HepG2 (cell line): ENCODE results near the gene RSPH9. TPM values are rescaled to one million over a fixed set of nuclear protein-coding genes. Genes with fewer than 3 reads are reported as not detected.
A peak's percentile ranks its signal among the peaks of the same experiment; 100 is the strongest.

Experiments
- ADNP ChIP-seq: sonication (generic); formaldehyde crosslinking; IDR thresholded peaks from 2 replicates; pipeline ENCODE4 v1.4.0; 2020; ENCODE audit warnings: missing genetic modification reagents
- ATRX ChIP-seq: sonication (generic); formaldehyde crosslinking; IDR thresholded peaks from 2 replicates; pipeline ENCODE4 v1.4.0; 2020; ENCODE audit warnings: missing genetic modification reagents, borderline replicate concordance
- BHLHE40 ChIP-seq: IDR thresholded peaks from 2 replicates; pipeline ENCODE4 v1.6.1; 2011; ENCODE audit warnings: low read length, improper control_type of control experiment
- FOXO1 ChIP-seq: sonication (generic); formaldehyde crosslinking; IDR thresholded peaks from 2 replicates; pipeline ENCODE4 v1.4.0; 2020; ENCODE audit warnings: missing genetic modification reagents
- GATAD2A ChIP-seq: IDR thresholded peaks from 2 replicates; pipeline ENCODE4 v1.6.1; 2016
- KMT2A ChIP-seq: sonication (generic); formaldehyde crosslinking; IDR thresholded peaks from 2 replicates; pipeline ENCODE4 v1.4.0; 2020; ENCODE audit warnings: missing genetic modification reagents
- NR2F2 ChIP-seq: IDR thresholded peaks from 2 replicates; pipeline ENCODE4 v1.6.1; 2012; ENCODE audit warnings: low read depth, inconsistent platforms, borderline replicate concordance
- ONECUT2 ChIP-seq: sonication (generic); formaldehyde crosslinking; IDR thresholded peaks from 2 replicates; pipeline ENCODE4 v1.4.0; 2020; ENCODE audit warnings: missing genetic modification reagents
- RAD51 ChIP-seq: fragments of 450-650 bp; IDR thresholded peaks from 2 replicates; pipeline ENCODE4 v1.6.1; 2016; ENCODE audit warnings: borderline replicate concordance
- SALL1 ChIP-seq: sonication (generic); formaldehyde crosslinking; IDR thresholded peaks from 2 replicates; pipeline ENCODE4 v1.8.0; 2022; ENCODE audit warnings: mild to moderate bottlenecking, missing genetic modification reagents
- SOX6 ChIP-seq, 2 experiments: fragments of 450-650 bp in 1 of 2; sonication (generic) in 1 of 2; formaldehyde crosslinking in 1 of 2; IDR thresholded peaks; 2 replicates each; pipeline versions ENCODE4 v1.4.0 to v1.6.1; 2017 to 2020; ENCODE audit warnings: antibody characterized with exemption in 1 of 2, mild to moderate bottlenecking in 1 of 2, missing genetic modification reagents in 1 of 2
- SRSF9 ChIP-seq: fragments of 200-400 bp; formaldehyde crosslinking; IDR thresholded peaks from 2 replicates; pipeline ENCODE4 v1.6.1; 2018; ENCODE audit warnings: borderline replicate concordance, mild to moderate bottlenecking, low read depth, low read length; ENCODE audit not compliant: insufficient read depth, poor library complexity, severe bottlenecking
- SRY ChIP-seq: sonication (generic); formaldehyde crosslinking; IDR thresholded peaks from 2 replicates; pipeline ENCODE4 v1.8.0; 2022; ENCODE audit warnings: mild to moderate bottlenecking, missing genetic modification reagents
- TEAD3 ChIP-seq: optimal IDR thresholded peaks from 2 replicates; pipeline ENCODE3; 2016; ENCODE audit warnings: borderline replicate concordance
- ZMYM3 ChIP-seq: sonication (generic); formaldehyde crosslinking; IDR thresholded peaks from 2 replicates; pipeline ENCODE4 v1.5.1; 2020; ENCODE audit warnings: mild to moderate bottlenecking, missing genetic modification reagents
- ZNF451 ChIP-seq: sonication (generic); formaldehyde crosslinking; IDR thresholded peaks from 2 replicates; pipeline ENCODE4 v1.5.0; 2020; ENCODE audit warnings: mild to moderate bottlenecking, missing genetic modification reagents
- ZNF652 ChIP-seq: IDR thresholded peaks from 2 replicates; pipeline ENCODE4 v1.6.1; 2016; ENCODE audit warnings: low read depth, borderline replicate concordance
- ZSCAN12 ChIP-seq: sonication (generic); formaldehyde crosslinking; IDR thresholded peaks from 2 replicates; pipeline ENCODE4 v1.9.0; 2021; ENCODE audit warnings: mild to moderate bottlenecking, missing genetic modification reagents
- polyA plus RNA-seq, 8 experiments: library from polyadenylated mRNA; depleted of rRNA in 3 of 8; stranded (reverse) in 7 of 8; unstranded in 1 of 8; fragments of >200 nt; fragmentation: Illumina TruSeq in 4 of 8; extraction: Trizol in 4 of 8; gene quantifications; 2 replicates each; pipeline versions ENCODE4 v1.2.1 to v1.2.3, GENCODE V29; 2011 to 2016; ENCODE audit warnings: low read depth in 4 of 8, missing spikeins in 1 of 8, mixed read lengths in 1 of 8; ENCODE audit not compliant: insufficient read depth in 1 of 8
- total RNA-seq, 5 experiments: library from RNA; depleted of rRNA; stranded (reverse); fragments of >200 nt; fragmentation: Illumina TruSeq; extraction: Trizol; gene quantifications; 2 replicates each; pipeline ENCODE4 v1.2.3, GENCODE V29; 2016; ENCODE audit warnings: low read depth in 1 of 5
- TF ChIP-seq, protein P1 (sequence below): sonication (generic); formaldehyde crosslinking; IDR thresholded peaks from 2 replicates; pipeline ENCODE4 v1.5.0; 2020; ENCODE audit warnings: missing genetic modification reagents
- TF ChIP-seq, protein P2 (sequence below): IDR thresholded peaks from 2 replicates; pipeline ENCODE4 v1.4.0; 2020; ENCODE audit warnings: mild to moderate bottlenecking, missing genetic modification reagents
- TF ChIP-seq, protein P3 (sequence below): sonication (generic); formaldehyde crosslinking; IDR thresholded peaks from 2 replicates; pipeline ENCODE4 v1.5.0; 2020; ENCODE audit warnings: missing genetic modification reagents

Gene RSPH9
- total and polyA plus RNA-seq, 2 of the 13 experiments (the other 11 are each of a cell fraction or from before 2014, with no cell fraction given), result 0.04 TPM; not detected in 1

DNA sequence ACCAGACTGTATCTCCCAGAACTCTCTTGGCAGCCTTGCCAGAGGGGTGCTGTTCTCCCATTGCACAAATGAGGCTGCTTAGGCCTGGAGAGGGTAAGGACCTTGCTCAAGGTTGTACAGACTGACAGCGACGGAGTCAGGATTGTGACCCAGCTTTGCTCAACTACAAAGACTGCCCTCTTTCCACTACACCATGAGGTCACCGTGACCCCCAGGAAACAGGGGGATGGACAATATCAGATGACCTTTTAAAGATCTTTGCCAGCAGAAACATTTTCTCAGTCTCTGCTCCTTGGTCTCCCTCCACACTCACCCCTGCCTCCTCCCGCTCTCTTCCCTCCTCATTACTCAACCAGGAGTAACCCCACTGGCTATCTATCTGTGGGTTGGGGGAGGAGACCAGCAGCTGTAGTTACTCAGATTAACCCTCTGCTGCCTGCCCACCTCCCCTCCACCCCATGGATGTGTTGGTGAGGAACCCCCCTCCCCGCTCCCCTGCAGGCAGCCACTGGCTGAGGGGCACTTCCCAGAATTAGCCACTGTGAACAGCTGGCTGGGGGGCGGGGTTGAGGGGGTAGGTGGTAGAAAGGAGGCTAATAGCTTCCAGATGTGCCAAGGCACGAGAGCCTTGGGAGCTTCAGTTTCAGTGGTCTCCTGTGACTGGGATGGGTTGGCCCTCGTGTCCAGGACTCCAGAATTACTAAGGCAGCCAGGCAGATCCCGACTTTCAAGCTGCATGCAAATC, 69.6 kb downstream of the RSPH9 start (continued):
- TF ChIP-seq ONECUT2 (CRISPR knock-in tag) (0 out of 2 replicates have a peak, but pooled peaks have one; percentile 12), SOX6 (IDR thresholded peaks at IDR 0.05) (no peak), SOX6 (CRISPR knock-in tag; IDR thresholded peaks at IDR 0.05) (peak; percentile 80), GATAD2A (CRISPR knock-in tag) (peak; percentile 48; the same call in 1 of the 2 replicates), ZNF451 (CRISPR knock-in tag) (0 out of 2 replicates have a peak, but pooled peaks have one; percentile 15), KMT2A (CRISPR knock-in tag) (0 out of 2 replicates have a peak, but pooled peaks have one; percentile 42), TEAD3 (peak; percentile 49), ATRX (no peak), ZSCAN12 (no peak), ZMYM3 (CRISPR knock-in tag) (0 out of 2 replicates have a peak, but pooled peaks have one; percentile 12), NR2F2 (peak; percentile 72; the same call in 1 of the 2 replicates), FOXO1 (CRISPR knock-in tag) (peak; percentile 15; the same call in 1 of the 2 replicates), SRSF9 (no peak), SALL1 (CRISPR knock-in tag) (peak; percentile 65), ZNF652 (CRISPR knock-in tag) (peak; percentile 93), BHLHE40 (no peak), SRY (no peak), ADNP (CRISPR knock-in tag) (no peak), RAD51 (no peak)
- TF ChIP-seq, protein P1, sequence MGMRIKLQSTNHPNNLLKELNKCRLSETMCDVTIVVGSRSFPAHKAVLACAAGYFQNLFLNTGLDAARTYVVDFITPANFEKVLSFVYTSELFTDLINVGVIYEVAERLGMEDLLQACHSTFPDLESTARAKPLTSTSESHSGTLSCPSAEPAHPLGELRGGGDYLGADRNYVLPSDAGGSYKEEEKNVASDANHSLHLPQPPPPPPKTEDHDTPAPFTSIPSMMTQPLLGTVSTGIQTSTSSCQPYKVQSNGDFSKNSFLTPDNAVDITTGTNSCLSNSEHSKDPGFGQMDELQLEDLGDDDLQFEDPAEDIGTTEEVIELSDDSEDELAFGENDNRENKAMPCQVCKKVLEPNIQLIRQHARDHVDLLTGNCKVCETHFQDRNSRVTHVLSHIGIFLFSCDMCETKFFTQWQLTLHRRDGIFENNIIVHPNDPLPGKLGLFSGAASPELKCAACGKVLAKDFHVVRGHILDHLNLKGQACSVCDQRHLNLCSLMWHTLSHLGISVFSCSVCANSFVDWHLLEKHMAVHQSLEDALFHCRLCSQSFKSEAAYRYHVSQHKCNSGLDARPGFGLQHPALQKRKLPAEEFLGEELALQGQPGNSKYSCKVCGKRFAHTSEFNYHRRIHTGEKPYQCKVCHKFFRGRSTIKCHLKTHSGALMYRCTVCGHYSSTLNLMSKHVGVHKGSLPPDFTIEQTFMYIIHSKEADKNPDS, result peak; percentile 92; the same call in 1 of the 2 replicates
- TF ChIP-seq, protein P2, sequence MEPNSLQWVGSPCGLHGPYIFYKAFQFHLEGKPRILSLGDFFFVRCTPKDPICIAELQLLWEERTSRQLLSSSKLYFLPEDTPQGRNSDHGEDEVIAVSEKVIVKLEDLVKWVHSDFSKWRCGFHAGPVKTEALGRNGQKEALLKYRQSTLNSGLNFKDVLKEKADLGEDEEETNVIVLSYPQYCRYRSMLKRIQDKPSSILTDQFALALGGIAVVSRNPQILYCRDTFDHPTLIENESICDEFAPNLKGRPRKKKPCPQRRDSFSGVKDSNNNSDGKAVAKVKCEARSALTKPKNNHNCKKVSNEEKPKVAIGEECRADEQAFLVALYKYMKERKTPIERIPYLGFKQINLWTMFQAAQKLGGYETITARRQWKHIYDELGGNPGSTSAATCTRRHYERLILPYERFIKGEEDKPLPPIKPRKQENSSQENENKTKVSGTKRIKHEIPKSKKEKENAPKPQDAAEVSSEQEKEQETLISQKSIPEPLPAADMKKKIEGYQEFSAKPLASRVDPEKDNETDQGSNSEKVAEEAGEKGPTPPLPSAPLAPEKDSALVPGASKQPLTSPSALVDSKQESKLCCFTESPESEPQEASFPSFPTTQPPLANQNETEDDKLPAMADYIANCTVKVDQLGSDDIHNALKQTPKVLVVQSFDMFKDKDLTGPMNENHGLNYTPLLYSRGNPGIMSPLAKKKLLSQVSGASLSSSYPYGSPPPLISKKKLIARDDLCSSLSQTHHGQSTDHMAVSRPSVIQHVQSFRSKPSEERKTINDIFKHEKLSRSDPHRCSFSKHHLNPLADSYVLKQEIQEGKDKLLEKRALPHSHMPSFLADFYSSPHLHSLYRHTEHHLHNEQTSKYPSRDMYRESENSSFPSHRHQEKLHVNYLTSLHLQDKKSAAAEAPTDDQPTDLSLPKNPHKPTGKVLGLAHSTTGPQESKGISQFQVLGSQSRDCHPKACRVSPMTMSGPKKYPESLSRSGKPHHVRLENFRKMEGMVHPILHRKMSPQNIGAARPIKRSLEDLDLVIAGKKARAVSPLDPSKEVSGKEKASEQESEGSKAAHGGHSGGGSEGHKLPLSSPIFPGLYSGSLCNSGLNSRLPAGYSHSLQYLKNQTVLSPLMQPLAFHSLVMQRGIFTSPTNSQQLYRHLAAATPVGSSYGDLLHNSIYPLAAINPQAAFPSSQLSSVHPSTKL, result peak; percentile 69
- TF ChIP-seq, protein P3, sequence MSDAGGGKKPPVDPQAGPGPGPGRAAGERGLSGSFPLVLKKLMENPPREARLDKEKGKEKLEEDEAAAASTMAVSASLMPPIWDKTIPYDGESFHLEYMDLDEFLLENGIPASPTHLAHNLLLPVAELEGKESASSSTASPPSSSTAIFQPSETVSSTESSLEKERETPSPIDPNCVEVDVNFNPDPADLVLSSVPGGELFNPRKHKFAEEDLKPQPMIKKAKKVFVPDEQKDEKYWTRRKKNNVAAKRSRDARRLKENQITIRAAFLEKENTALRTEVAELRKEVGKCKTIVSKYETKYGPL (CRISPR knock-in tag), result no peak
